ENCODE measurements around the gene AADACL3.

- TF ChIP-seq CTCF (IDR thresholded peaks at IDR 0.05) (no peak), POLR2A (IDR thresholded peaks at IDR 0.05) (no peak)
These were observed 46.9 kb downstream of the AADACL3 start for GRCh38 chr1:12762766-12763165.
